GM10266 (cell line): ENCODE results near the gene ST3GAL5.

Source experiments
- DNase-seq: peaks from one replicate; pipeline ENCODE4 v3.0.0; 2012; ENCODE audit errors: extremely low spot score
- CTCF ChIP-seq: IDR thresholded peaks from 2 replicates; pipeline ENCODE4 v1.5.1; 2012; ENCODE audit warnings: mild to moderate bottlenecking, low read depth; ENCODE audit not compliant: control insufficient read depth, insufficient read depth; ENCODE audit errors: missing control alignments

Gene ST3GAL5

GRCh38 chr2:85907671-85908157 lies 18.9 kb upstream of the ST3GAL5 start:
- TF ChIP-seq CTCF, result no peak
- DNase-seq, result no peak

GRCh38 chr2:85906748-85907147 lies 18.0 kb upstream of the ST3GAL5 start:
- no peak for TF ChIP-seq CTCF
- no peak for DNase-seq

- no peak for TF ChIP-seq CTCF
- DNase-seq, result no peak
Observed at GRCh38 chr2:85905891-85906290, 17.1 kb upstream of the ST3GAL5 start.

GRCh38 chr2:85905187-85905666 lies 16.4 kb upstream of the ST3GAL5 start:
- TF ChIP-seq CTCF, result no peak
- no peak for DNase-seq

GRCh38 chr2:85903849-85904248 lies 15.1 kb upstream of the ST3GAL5 start:
- DNase-seq, result no peak
- TF ChIP-seq CTCF, result no peak

- TF ChIP-seq CTCF, result no peak
Observed at GRCh38 chr2:85902496-85902895, 13.7 kb upstream of the ST3GAL5 start.

GRCh38 chr2:85901155-85901554 lies 12.4 kb upstream of the ST3GAL5 start:
- no peak for DNase-seq
- TF ChIP-seq CTCF, result no peak

More at GRCh38 chr2:85902496-85902895, 13.7 kb upstream of the ST3GAL5 start:
- no peak for DNase-seq
